K562 (cell line): Measurements from ENCODE around the gene ANKRD27. TPM values are rescaled to one million over a fixed set of nuclear protein-coding genes. Genes with fewer than 3 reads are reported as not detected.
A peak's percentile ranks its signal among the peaks of the same experiment; 100 is the strongest.

Source experiments
- KLF16 ChIP-seq: IDR thresholded peaks from 2 replicates; pipeline ENCODE4 v1.6.1; 2016; ENCODE audit warnings: antibody characterized with exemption
- NR2C2 ChIP-seq, 2 experiments: fragments of 200-800 bp in 1 of 2; sonication (Bioruptor generic) in 1 of 2; sonication (generic) in 1 of 2; formaldehyde crosslinking in 1 of 2; IDR thresholded peaks; 2 replicates each; pipeline versions ENCODE4 v1.6.1 to v1.8.0; 2016 to 2022; ENCODE audit warnings: mild to moderate bottlenecking in 1 of 2, missing compliant biosample characterization in 1 of 2, missing genetic modification characterization in 1 of 2, missing genetic modification reagents in 1 of 2
- SMARCE1 ChIP-seq: fragments of 450-650 bp; IDR thresholded peaks from 2 replicates; pipeline ENCODE4 v1.7.1; 2016; ENCODE audit warnings: mild to moderate bottlenecking
- SRF ChIP-seq, 2 experiments: fragments of 250-450, 450-650 bp in 1 of 2; sonication (Bioruptor Pico) in 1 of 2; sonication (generic) in 1 of 2; formaldehyde crosslinking; IDR thresholded peaks; 2 replicates each; pipeline versions ENCODE4 v1.5.0 to v1.5.1; 2020 to 2022; ENCODE audit warnings: mild to moderate bottlenecking in 1 of 2, missing genetic modification reagents in 1 of 2
- ZNF143 ChIP-seq: sonication (generic); formaldehyde crosslinking; IDR thresholded peaks from 2 replicates; pipeline ENCODE4 v1.9.0; 2022; ENCODE audit warnings: mild to moderate bottlenecking, missing genetic modification reagents
- ZNF583 ChIP-seq: fragments of 250-450 bp; sonication (Bioruptor Pico); IDR thresholded peaks from 2 replicates; pipeline ENCODE4 v1.4.0; 2020
- ZNF696 ChIP-seq: fragments of 250-450 bp; sonication (Bioruptor Pico); conservative IDR thresholded peaks from 2 replicates; pipeline ENCODE4 v1.4.0; 2020; ENCODE audit warnings: mild to moderate bottlenecking, moderate library complexity
- polyA plus RNA-seq, 8 experiments: library from polyadenylated mRNA; depleted of rRNA in 4 of 8; stranded (reverse) in 5 of 8; unstranded in 3 of 8; fragments of >200 nt; fragmentation: Nextera tagmentation in 2 of 8; fragmentation: Illumina TruSeq in 1 of 8; extraction: Ambion mirVana in 2 of 8; extraction: Trizol in 1 of 8; gene quantifications; 2 replicates each; pipeline versions ENCODE4 v1.2.1 to v1.2.3, GENCODE V29; 2011 to 2014; ENCODE audit warnings: inconsistent platforms in 1 of 8, missing spikeins in 1 of 8
- total RNA-seq, 7 experiments: library from RNA; depleted of rRNA in 6 of 7; stranded (reverse); fragments of >200 nt in 6 of 7; fragmentation: Illumina TruSeq in 2 of 7; extraction: Trizol in 2 of 7; gene quantifications; 2 replicates each; pipeline versions ENCODE4 v1.2.1 to v1.2.3, GENCODE V29; 2011 to 2021; ENCODE audit warnings: low replicate concordance in 1 of 7
- TF ChIP-seq, protein P1 (sequence below): fragments of 250-450 bp; sonication (Bioruptor Pico); IDR thresholded peaks from 2 replicates; pipeline ENCODE4 v1.8.0; 2022; ENCODE audit warnings: moderate library complexity, mild to moderate bottlenecking, inconsistent platforms
- TF ChIP-seq, protein P2 (sequence below): fragments of 250-450 bp; sonication (Bioruptor Pico); IDR thresholded peaks from 2 replicates; pipeline ENCODE4 v1.4.0; 2020; ENCODE audit warnings: mild to moderate bottlenecking, moderate library complexity
- TF ChIP-seq, protein P3 (sequence below): fragments of 450-650 bp; IDR thresholded peaks from 2 replicates; pipeline ENCODE4 v1.6.1; 2016; ENCODE audit warnings: mild to moderate bottlenecking, moderate library complexity

The ANKRD27 gene
- total and polyA plus RNA-seq, 9 of the 15 experiments (the other 6 are each of a cell fraction or from before 2014, with no cell fraction given), result 5.3 to 71.3 (median 54.2) TPM

DNA sequence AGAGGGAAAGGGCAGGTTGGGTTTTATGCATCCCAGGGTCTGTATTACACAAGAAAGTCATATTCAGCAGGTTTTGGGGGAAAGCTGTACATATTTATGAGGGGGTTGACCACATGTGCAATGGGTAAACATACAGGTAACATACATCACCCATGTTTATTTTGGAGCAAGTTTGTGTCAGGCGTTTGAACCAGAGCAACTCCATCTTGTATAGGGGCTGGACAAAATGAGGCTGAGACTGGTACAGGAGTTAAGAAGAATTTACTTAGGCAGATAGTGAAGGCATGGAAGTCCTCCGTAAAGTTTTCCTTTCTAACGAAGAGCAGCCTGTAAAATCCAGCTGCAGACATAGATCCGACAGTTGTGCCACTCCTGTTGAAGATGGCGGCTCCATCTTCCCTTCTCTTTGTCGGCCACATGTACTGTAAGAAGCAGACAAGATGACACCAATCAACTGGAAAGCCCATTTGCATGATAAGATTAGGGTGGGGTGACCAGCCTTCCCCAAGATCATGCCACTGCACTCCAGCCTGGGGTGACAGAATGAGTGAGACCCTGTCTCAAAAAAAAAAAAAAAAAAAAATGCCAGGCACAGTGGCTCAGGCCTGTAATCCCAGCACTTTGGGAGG is 12.0 kb upstream of the ANKRD27 start (continued):
- TF ChIP-seq, protein P1, sequence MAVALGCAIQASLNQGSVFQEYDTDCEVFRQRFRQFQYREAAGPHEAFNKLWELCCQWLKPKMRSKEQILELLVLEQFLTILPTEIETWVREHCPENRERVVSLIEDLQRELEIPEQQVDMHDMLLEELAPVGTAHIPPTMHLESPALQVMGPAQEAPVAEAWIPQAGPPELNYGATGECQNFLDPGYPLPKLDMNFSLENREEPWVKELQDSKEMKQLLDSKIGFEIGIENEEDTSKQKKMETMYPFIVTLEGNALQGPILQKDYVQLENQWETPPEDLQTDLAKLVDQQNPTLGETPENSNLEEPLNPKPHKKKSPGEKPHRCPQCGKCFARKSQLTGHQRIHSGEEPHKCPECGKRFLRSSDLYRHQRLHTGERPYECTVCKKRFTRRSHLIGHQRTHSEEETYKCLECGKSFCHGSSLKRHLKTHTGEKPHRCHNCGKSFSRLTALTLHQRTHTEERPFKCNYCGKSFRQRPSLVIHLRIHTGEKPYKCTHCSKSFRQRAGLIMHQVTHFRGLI (CRISPR knock-in tag), result peak; percentile 94
- TF ChIP-seq ZNF583 (CRISPR knock-in tag) (peak; percentile 97), SMARCE1 (no peak), SRF (CRISPR knock-in tag; IDR thresholded peaks at IDR 0.05) (0 out of 4 replicates have a peak, but pooled peaks of 1 of the 2 experiments have one; percentile 60), ZNF143 (CRISPR knock-in tag) (no peak), ZNF696 (CRISPR knock-in tag) (peak; percentile 79; the same call in 1 of the 2 replicates), NR2C2 (CRISPR knock-in tag; IDR thresholded peaks at IDR 0.05) (no peak), NR2C2 (tag; IDR thresholded peaks at IDR 0.05) (peak; percentile 50; the same call in 1 of the 2 replicates), KLF16 (no peak)
- TF ChIP-seq, protein P2, sequence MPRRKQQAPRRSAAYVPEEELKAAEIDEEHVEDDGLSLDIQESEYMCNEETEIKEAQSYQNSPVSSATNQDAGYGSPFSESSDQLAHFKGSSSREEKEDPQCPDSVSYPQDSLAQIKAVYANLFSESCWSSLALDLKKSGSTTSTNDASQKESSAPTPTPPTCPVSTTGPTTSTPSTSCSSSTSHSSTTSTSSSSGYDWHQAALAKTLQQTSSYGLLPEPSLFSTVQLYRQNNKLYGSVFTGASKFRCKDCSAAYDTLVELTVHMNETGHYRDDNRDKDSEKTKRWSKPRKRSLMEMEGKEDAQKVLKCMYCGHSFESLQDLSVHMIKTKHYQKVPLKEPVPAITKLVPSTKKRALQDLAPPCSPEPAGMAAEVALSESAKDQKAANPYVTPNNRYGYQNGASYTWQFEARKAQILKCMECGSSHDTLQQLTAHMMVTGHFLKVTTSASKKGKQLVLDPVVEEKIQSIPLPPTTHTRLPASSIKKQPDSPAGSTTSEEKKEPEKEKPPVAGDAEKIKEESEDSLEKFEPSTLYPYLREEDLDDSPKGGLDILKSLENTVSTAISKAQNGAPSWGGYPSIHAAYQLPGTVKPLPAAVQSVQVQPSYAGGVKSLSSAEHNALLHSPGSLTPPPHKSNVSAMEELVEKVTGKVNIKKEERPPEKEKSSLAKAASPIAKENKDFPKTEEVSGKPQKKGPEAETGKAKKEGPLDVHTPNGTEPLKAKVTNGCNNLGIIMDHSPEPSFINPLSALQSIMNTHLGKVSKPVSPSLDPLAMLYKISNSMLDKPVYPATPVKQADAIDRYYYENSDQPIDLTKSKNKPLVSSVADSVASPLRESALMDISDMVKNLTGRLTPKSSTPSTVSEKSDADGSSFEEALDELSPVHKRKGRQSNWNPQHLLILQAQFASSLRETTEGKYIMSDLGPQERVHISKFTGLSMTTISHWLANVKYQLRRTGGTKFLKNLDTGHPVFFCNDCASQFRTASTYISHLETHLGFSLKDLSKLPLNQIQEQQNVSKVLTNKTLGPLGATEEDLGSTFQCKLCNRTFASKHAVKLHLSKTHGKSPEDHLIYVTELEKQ (CRISPR knock-in tag), result peak; percentile 86
- TF ChIP-seq, protein P3, sequence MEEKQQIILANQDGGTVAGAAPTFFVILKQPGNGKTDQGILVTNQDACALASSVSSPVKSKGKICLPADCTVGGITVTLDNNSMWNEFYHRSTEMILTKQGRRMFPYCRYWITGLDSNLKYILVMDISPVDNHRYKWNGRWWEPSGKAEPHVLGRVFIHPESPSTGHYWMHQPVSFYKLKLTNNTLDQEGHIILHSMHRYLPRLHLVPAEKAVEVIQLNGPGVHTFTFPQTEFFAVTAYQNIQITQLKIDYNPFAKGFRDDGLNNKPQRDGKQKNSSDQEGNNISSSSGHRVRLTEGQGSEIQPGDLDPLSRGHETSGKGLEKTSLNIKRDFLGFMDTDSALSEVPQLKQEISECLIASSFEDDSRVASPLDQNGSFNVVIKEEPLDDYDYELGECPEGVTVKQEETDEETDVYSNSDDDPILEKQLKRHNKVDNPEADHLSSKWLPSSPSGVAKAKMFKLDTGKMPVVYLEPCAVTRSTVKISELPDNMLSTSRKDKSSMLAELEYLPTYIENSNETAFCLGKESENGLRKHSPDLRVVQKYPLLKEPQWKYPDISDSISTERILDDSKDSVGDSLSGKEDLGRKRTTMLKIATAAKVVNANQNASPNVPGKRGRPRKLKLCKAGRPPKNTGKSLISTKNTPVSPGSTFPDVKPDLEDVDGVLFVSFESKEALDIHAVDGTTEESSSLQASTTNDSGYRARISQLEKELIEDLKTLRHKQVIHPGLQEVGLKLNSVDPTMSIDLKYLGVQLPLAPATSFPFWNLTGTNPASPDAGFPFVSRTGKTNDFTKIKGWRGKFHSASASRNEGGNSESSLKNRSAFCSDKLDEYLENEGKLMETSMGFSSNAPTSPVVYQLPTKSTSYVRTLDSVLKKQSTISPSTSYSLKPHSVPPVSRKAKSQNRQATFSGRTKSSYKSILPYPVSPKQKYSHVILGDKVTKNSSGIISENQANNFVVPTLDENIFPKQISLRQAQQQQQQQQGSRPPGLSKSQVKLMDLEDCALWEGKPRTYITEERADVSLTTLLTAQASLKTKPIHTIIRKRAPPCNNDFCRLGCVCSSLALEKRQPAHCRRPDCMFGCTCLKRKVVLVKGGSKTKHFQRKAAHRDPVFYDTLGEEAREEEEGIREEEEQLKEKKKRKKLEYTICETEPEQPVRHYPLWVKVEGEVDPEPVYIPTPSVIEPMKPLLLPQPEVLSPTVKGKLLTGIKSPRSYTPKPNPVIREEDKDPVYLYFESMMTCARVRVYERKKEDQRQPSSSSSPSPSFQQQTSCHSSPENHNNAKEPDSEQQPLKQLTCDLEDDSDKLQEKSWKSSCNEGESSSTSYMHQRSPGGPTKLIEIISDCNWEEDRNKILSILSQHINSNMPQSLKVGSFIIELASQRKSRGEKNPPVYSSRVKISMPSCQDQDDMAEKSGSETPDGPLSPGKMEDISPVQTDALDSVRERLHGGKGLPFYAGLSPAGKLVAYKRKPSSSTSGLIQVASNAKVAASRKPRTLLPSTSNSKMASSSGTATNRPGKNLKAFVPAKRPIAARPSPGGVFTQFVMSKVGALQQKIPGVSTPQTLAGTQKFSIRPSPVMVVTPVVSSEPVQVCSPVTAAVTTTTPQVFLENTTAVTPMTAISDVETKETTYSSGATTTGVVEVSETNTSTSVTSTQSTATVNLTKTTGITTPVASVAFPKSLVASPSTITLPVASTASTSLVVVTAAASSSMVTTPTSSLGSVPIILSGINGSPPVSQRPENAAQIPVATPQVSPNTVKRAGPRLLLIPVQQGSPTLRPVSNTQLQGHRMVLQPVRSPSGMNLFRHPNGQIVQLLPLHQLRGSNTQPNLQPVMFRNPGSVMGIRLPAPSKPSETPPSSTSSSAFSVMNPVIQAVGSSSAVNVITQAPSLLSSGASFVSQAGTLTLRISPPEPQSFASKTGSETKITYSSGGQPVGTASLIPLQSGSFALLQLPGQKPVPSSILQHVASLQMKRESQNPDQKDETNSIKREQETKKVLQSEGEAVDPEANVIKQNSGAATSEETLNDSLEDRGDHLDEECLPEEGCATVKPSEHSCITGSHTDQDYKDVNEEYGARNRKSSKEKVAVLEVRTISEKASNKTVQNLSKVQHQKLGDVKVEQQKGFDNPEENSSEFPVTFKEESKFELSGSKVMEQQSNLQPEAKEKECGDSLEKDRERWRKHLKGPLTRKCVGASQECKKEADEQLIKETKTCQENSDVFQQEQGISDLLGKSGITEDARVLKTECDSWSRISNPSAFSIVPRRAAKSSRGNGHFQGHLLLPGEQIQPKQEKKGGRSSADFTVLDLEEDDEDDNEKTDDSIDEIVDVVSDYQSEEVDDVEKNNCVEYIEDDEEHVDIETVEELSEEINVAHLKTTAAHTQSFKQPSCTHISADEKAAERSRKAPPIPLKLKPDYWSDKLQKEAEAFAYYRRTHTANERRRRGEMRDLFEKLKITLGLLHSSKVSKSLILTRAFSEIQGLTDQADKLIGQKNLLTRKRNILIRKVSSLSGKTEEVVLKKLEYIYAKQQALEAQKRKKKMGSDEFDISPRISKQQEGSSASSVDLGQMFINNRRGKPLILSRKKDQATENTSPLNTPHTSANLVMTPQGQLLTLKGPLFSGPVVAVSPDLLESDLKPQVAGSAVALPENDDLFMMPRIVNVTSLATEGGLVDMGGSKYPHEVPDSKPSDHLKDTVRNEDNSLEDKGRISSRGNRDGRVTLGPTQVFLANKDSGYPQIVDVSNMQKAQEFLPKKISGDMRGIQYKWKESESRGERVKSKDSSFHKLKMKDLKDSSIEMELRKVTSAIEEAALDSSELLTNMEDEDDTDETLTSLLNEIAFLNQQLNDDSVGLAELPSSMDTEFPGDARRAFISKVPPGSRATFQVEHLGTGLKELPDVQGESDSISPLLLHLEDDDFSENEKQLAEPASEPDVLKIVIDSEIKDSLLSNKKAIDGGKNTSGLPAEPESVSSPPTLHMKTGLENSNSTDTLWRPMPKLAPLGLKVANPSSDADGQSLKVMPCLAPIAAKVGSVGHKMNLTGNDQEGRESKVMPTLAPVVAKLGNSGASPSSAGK, result 0 out of 2 replicates have a peak, but pooled peaks have one; percentile 7
